Stimulated activated CD4-positive, alpha-beta T cell treated with anti-CD3 and anti-CD28 coated beads, TNF-alpha, amount 100 ng/mL, for 24 hours (primary cell): ENCODE data around the gene GNG7.
"Not testable (repeated sequence)": the region's sequence is repeated elsewhere in the genome, so short reads cannot be mapped to it uniquely, and the experiment has no call there.

Source experiments
- DNase-seq, 3 experiments: peaks; one replicate each; pipeline ENCODE4 v3.0.0-alpha.2; 2020; ENCODE audit warnings: low read depth in 3 of 3

GNG7 gene

GRCh38 chr19:2602391-2603181 lies 99.9 kb downstream of the GNG7 start:
- DNase-seq, result no peak

- DNase-seq, result no peak
Observed at GRCh38 chr19:2600914-2601870, 101.3 kb downstream of the GNG7 start.

- DNase-seq, result no peak
Observed at GRCh38 chr19:2594319-2594718, 108.2 kb downstream of the GNG7 start.

DNA sequence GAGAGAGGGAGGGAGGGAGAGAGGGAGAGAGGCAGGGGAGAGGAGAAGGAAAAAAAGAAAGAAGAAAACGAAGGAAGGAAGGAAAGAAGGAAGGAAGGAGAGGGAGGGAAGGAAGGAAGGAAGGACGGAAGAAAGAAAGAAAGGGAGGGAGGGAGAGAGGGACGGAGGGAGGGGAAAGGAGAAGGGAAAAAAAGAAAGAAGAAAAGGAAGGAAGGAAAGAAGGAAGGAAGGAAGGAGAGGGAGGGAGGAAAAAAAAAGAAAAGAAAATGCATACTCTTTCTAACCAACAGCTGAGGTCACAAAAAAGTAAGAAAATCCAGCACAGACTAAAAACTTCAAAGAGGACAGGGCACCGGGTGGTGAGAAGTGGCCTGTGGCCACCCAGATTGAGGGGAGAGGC lies 109.7 kb downstream of the GNG7 start:
- no peak for DNase-seq

DNA sequence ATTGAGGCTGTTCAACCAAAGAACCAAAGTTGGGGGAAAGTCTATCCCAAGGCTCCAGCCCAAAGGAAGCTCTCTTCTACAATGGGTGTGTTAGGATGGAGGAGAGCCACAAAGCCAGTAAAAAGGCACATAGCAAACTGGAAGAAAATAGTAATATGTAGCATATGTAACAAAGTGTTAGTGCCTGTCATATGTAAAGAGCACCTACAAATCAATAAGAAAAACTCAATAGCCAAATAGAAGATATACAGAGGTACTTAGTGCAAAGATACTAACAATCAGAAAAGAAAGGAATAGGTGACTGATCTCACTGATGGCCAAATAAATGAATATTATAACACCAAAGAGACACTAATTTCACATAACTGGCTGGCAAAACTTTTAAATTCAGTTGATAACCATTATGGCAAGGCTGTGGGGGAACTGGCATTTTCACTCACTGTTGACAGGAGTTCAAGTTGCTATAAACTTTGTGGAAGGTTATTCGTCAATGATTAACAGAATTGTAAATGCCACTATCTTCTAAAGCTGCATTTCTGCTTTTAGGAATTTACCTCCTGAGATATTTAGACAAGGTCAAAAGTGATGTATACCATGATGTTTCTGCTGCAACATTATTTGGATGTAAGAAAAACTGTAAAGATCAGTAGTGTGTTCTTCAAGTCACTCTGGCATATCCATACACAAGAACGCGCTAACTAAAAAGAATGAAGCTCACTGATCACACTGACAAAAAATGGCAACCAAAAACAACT lies 110.8 kb downstream of the GNG7 start:
- no peak for DNase-seq

DNA sequence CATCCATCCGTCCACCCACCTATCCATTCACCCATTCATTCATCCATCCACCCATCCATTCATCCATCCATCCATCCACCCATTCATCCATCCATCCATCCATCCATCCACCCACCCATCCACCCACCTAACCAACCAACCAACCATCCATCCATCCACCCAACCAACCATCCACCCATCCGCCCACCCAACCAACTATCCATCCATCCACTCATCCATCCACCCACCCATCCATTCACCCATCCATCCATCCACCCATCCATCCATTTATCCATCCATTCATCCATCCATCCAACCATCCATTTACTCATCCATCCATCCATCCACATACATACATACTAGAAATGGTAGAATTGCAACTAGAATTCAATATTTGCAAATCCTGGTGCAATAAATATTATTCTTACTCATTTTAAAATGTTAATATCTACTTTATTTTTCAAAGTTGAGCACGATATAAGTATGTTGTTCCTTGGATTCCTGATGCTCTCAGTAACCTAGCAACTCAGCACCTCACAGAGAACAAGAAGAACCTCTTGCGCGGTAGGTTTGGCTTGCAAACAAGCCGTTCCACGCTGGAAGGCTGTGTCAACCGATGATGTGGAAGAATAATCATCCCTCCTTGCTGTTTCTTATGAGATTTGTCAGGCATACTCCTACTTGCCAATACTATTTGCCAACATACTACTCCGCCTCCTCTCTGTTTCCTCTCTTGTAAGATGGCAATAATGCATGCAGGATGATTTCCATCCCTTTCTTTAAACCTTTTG lies 111.7 kb downstream of the GNG7 start:
- DNase-seq, result no peak

GRCh38 chr19:2589441-2589840 lies 113.1 kb downstream of the GNG7 start:
- no peak for DNase-seq

GRCh38 chr19:2588081-2588777 lies 114.3 kb downstream of the GNG7 start:
- no peak for DNase-seq

GRCh38 chr19:2587001-2587719 lies 115.3 kb downstream of the GNG7 start:
- DNase-seq, result no peak

GRCh38 chr19:2586196-2586595 lies 116.3 kb downstream of the GNG7 start:
- DNase-seq, result no peak

GRCh38 chr19:2584002-2584401 lies 118.5 kb downstream of the GNG7 start:
- DNase-seq, result no peak

- DNase-seq, result no peak
Observed at GRCh38 chr19:2582984-2583956, 119.2 kb downstream of the GNG7 start.

DNA sequence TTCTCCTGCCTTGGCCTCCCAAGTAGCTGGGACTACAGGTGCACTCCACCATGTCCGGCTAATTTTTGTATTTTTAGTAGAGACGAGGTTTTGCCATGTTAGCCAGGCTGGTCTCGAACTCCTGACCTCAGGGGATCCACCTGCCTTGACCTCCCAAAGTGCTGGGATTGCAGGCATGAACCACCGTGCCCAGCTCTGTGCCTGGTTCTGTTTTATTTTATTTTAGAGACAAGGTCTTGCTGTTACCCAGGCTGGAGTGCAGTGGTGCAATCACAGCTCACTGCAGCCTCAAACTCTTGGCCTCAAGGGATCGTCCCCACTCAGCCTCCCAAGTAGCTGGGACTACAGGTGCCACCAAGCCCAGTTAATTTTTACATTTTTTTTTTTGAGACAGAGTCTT lies 122.1 kb downstream of the GNG7 start:
- DNase-seq, result not testable (repeated sequence)

DNA sequence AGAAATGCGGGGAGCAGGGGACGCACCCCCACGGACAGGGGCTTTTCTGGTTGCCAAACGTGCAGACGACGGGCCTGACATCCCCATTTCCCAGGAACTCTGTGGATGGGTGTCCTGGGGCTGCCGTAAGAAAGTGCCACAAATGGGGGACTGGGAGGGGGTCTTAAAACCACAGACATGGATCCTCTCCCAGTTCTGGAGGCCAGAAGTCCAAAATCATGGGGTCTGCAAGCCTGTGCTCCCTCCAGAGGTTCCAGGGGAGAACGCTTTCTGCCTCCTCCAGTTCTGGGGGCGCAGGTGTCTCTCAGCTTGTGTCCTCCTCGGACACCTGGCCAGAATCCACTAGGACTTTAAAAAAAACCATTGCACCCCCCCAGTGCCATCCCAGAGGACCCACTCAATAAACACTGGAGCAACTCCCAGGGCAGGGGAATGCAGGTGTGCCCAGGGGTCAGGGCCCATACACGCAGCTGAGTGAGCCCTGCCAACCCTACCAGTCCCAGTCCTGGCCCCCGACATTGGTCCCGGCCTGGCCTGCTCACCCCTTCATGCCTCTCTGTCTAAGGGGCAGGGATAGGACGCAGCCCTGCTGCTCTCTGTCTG lies 122.7 kb downstream of the GNG7 start:
- DNase-seq, result no peak

DNA sequence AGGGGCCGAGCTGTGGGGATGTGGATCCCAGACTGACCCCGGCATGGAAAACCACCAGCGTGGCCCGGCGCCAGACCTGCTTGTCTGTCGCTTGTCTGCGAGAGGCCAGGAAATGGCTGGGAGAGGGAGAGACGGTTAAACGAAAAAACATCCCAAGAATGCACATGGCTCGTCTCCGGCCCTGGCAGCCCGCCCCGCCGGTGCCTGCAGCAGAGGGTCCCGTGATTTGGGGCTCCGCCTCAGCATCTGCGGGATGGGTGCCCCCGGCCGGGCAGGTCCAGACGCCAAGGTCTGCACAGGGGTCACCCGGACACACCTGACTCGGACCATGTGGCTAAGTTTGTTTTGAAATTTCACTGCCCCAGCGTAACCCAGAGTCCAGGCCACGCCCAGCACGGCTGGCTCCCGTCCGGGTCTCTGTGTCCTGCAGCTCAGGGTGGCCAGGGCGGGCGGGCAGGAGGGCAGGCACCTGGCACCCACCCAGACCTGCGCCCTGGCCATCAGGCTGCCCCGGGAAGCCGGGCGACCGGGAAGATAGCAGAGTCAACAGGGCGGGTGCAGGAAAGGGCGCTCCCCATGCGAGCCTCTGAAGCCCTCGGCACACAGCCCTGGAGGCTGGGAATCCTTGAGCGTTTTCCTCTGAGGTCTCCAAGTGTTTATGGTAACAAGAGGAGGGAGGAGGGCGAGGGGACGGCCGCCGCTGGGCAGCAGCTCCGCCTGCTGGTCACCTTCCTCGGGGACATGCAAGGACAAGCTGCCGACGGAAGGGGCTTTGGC lies 123.4 kb downstream of the GNG7 start:
- DNase-seq, result peak; percentile 18 to 57 (median 25)

- DNase-seq, result no peak
Observed at GRCh38 chr19:2578391-2578890, 124.1 kb downstream of the GNG7 start.

GRCh38 chr19:2577722-2578335 lies 124.7 kb downstream of the GNG7 start:
- DNase-seq, result no peak
